ENCODE results near the gene ZNF385B. TPM values are rescaled to one million over a fixed set of nuclear protein-coding genes. Genes with fewer than 3 reads are reported as not detected.
A peak's percentile ranks its signal among the peaks of the same experiment; 100 is the strongest.

The ZNF385B gene
- total RNA-seq, 1 donor from 2014 or later: 8.3 TPM

DNA sequence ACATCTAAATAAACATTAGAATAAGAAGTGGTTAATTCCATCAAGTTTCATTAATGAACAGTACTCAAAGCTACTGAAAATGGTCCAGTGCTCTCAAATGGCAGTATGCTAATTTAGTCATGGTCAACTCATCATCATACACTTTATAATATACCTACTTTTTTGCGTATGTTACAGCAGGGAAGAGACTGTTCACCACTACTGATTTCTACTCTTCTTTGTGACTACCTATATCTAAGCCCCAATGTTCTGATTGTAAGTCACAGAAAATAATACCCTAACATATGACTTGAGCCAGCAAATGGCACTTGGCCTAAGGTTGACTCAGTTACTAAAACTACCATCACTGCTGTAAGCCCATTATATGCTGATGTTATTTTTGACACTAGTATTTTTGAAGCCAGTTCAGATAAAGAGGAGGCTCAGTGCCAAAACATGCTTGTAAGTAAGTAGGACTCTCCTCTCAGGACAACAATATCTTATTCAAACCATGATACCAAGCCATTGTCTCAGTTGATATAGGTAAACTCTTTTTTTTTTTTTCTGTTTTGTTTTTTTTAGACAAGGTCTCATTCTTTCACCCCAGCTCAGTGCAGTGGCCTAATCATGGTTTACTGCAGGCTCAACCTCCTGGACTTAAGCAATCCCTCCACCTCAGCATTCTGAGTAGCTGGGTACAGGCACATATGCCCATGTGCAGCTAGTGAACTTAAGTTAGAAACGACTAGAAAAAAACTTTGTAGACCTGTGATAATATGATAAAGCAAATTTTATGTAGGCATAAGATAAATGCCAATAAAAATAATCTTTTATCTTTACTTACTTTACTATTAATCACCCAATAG is 266.9 kb downstream of the ZNF385B start:
- DNase-seq (ENCODE audit: low spot score) (no peak), ATAC-seq (no peak)

DNA sequence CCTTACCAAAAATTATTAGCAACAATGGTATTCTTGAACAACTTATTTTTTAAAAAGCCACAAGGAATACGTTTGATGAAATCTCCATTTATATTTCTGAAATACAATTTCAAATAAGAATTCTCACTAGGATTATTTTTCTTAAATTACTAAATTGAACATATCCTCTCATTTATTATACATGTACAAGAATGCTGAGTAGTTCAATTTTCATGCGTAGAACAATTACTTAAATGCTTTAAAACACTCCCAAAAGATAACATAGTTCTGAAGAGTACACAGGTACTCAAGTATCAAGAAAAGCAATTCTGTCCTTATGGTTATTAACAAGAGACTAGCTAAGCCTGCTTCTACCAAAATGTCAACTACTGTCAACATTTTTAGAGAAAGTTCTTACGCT is 268.1 kb downstream of the ZNF385B start:
- no peak for ATAC-seq
- no peak for DNase-seq (ENCODE audit: low spot score)

DNA sequence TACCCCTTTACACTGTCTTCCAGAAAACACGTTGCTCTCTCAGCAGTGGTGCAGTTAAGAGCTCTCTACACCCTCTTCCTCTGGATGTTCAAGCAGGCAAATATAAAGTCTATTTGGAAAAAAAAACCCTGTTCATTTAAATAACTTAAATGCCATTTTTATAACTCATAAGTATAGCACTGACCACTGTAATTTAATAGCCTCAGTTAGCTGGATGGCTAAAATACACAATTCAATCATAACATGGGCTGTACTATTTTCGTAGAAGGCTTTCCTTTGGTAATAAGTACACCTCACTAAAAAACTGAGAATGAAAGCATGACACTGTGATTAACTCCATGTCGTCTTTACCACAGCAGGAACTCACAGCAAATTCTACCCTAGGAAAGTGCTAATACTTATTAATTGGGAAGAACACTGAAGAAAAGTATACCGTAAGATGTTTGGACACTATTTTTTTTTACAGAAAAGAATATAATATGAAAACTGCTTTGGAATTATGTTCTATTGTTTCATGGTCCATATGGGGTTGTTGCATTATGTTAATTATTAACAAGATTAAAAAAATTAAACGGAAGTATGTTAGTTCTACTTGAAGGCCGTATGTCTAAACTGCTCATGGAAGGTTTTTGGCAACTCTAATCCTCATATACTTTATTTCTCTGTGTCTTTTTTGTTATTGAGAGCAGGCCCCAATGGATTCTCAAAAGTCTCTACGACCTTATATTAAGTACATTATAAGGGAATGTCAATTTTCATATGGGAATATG is 269.1 kb downstream of the ZNF385B start:
- ATAC-seq (no peak), DNase-seq (ENCODE audit: low spot score) (no peak)

DNA sequence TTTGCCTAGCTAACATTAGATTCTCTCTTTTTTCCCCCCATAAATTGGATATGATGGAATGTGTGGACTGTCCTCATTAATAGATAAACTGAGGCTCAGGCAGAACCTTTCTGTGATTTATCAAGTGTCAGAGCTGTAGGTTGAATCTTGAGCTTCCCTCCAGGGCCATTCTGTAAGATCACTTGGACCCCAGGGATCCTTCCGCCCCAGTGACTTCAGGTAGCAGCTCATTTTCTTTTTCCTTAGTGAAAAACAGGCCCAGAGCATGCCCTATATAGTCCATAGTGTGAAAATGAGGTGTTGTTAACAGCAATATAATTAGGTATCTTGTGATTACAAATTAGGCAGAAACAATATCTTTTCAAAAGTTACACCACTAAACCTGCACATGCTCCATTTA is 269.7 kb downstream of the ZNF385B start:
- DNase-seq (ENCODE audit: low spot score) (no peak), ATAC-seq (no peak)

DNA sequence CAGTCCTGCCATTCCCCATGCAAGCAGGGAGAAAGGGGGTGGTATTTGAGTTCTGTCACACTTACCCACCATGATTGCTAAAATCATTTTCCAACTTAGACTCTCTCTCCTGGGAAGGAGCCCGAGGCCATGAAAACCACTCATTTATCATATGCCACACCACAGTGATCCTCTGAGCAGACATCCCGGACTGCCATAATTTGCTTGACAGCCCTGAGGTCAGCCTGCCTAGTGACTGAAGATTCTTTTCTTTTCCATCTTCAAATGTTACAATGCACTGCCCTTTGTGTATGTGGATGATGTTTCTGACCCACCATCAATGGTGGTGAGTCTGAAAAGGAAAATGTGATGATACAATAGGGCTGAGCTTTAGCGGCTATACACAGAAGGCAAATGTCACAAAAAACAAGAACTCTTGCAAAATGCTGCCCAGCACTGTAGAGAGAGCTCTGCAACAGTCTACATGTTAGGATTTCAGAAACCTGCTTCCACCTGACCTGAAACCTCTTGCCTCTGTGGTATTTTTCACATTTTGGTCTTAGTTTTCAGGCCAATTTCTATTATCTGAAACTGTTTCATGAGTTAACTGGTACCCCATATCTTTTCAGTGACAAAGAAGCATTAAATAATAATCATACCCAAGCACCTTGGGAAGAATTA is 272.8 kb downstream of the ZNF385B start:
- DNase-seq (ENCODE audit: low spot score) (no peak), ATAC-seq (no peak)

DNA sequence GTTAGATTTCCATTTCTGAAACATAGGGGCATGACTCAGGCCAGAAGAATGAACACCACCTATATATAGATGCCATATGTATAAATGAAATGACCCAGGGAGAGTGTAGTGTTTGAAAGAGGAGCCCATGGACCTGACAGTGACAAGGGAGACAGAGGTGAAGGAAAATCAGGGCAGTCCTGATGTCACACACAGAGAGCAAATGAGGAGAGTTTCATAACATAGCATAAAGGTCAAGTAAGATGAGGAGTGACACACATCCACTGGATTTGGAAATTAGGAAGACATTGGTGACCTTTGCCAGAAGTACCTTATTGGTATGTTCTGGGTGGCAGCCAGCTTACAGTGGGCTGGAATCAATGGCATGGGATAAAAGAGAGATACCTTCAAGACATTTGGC is 276.7 kb downstream of the ZNF385B start:
- DNase-seq (ENCODE audit: low spot score) (peak; percentile 46), ATAC-seq (peak; percentile 79)

DNA sequence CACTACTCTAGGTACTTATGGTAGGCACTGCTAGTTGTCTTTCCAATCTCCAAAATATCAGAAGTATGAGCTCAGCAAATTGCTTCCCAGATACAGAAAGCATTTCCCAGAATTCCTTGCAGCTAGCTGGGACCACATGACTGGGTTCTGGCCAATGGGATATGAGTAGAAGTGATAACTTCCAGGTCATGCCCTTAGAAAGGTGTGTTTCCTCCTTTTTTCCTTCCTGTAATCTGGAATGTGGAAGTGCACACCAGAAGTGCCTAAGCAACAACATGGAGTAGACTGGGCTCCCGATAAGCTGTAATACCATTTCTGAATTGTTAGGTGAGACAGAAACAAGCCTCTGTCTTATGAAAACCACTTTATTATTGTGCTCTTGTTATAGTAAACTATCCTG is 279.8 kb downstream of the ZNF385B start:
- DNase-seq (ENCODE audit: low spot score) (no peak), ATAC-seq (no peak)

DNA sequence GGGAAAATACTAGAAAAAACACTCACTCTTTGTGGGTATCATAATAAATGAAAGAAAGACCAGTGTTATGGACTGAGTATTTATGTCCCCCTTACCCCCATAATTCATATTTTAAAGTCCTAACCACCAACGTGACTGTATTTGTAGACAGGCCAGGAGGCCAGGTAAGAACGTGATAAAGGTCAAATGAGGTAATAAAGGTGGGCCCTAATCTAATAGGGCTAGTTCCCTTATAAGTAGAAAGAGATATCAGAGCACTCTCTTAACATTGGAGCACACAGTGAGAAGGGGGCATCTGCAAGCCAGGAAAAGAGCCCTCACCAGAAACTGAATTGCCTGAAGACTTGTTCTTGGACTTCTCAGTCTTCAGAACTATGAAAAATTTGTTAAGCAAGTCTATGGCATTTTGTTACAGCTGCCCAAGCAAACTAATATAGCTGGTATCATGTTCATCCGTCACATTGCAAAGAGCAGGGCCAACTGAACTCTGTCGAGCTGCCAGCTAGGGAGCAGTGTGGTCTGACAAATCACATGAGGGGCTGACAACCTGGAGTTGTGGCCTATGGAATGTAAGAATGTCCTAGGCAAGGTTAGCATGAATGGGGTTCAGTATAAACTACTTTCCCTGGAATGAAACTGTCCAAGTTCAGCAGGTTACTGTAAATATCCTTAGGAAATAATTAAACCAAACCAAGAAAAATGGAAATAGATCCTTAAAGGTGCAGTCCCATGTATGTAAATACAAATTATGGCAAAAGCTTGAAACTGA is 280.9 kb downstream of the ZNF385B start:
- peak; percentile 68 for ATAC-seq

DNA sequence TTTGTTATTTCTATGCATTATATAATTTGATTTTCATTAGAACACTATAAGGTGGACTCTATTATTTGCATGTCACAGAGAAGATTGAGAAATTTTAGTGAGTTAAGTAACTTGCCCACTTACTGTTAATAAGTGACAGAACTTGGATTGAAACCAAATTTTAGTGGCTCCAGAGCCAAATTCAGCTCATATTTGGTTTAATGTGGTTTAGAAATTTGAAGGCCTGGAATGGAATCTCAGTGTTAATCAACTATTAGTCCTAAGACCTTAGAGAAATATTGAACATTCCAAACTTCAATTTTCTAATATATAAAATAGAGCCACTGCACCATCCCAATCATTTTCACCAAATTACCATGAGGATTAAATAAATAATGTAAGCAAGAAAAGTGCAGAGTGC is 281.6 kb downstream of the ZNF385B start:
- DNase-seq (ENCODE audit: low spot score) (no peak), ATAC-seq (peak; percentile 56)

More for the DNA sequence above, 280.9 kb downstream of the ZNF385B start:
- DNase-seq (ENCODE audit: low spot score): peak; percentile 60

DNA sequence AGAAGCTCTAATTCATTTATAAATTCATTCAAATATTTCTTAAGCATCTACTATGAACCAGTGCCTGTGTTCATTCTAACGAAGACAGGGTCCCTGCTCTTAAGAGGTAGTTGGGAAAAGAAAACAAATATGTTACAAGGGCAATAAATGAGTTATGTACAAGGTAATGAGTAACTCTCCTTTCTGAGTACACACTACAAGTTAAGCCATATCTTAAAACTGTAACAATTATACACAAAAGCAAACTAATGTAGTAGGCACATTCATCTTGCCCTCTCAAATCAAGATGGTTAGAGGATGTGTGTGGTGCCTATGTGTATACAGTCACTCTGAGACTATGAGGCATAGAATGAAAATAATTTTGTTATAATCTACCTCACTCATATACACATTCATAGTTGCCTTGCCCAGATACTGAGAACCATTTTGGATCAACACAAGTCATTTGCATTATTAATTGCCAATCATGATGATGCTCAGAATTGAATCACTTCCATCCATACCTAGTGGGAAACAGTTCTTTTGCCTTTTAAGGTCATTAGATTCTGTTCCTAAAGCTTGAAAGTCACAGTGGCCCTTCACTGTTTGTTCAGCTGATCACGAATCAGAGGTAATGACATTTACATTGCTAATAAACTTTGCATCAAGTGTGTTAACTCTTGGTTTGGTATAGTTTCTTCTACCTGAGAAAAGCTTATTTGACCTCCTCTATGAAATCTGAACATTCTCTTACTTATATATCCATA is 283.1 kb downstream of the ZNF385B start:
- ATAC-seq (no peak), DNase-seq (ENCODE audit: low spot score) (no peak)

DNA sequence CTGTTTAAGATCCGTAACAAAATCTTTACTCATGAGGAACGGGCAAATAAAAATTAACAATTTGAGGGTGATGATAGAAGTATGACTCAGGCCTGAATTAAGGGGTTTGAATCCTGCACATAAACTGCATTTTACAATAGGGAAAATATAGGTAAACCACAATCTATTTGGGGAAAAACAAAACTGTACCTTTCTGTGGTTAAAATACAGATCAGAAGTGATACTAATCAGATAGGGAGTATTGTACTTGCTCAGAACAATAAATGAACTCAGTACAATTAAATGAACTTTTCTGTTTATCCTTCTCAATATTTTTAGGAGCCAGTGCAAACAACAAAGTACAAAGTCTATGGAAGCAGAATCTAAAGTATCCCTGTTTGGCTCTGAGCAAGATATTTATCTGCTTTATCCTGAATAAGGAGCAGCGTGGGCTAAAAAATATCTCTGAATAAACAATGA is 287.3 kb downstream of the ZNF385B start:
- ATAC-seq (peak; percentile 82), DNase-seq (ENCODE audit: low spot score) (no peak)

DNA sequence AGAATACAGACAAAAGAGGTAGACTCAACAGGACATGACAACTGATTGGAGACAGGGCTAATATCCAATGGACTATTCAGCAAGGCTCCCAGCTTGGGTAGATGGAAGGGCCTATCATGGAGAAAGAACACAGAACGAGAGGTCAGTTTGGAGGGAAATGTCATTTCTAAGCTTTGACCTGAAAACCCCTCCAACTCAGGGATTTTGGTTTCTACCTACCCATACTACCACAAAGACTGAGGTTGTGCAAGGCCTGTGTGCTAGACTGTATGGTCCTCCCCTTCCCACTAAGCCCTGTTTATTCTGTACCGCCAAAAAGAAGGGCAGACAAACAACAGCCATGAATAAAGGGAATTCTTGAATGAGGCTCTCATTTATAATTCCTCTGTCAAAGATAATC is 288.9 kb downstream of the ZNF385B start:
- ATAC-seq (no peak), DNase-seq (ENCODE audit: low spot score) (no peak)

DNA sequence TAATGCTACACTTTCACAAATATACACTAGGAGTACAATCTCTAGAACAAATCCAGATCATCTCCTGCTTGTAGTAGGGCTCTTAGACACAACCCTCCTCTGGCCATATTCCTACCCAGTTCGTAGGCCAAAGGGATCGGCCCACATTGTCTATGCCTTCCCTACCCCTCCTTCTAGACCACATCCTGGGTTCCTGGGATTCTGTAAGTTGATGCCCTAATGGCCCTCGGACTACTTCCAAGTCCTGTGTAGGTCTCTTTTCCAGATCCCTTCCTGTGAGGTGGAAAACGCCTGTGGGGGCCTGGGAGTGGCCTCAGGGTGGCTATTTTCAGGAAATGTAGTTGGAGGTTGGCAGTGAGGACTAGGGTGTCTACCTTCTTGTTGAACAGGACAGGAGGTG is 289.7 kb downstream of the ZNF385B start:
- DNase-seq (ENCODE audit: low spot score): no peak
- ATAC-seq: peak; percentile 8

DNA sequence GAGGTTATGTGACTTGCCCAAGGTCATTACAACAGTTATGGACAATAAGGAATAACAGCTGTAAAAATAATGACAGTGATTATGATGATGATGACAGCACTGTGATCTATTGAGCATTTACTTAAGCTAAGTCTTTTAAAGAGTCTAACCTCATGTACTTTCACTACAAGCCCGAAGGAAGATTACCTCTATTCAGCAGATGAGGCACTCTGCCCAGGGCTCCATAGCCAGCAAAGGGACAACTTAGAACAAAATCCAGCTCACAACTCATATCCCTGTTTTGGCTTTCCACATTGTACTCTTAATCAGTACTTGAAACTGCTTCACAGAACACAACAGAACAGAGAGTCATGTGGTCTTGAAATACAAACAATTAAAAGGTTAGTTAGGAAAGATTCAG is 290.2 kb downstream of the ZNF385B start:
- ATAC-seq: peak; percentile 69
- DNase-seq (ENCODE audit: low spot score): no peak

DNA sequence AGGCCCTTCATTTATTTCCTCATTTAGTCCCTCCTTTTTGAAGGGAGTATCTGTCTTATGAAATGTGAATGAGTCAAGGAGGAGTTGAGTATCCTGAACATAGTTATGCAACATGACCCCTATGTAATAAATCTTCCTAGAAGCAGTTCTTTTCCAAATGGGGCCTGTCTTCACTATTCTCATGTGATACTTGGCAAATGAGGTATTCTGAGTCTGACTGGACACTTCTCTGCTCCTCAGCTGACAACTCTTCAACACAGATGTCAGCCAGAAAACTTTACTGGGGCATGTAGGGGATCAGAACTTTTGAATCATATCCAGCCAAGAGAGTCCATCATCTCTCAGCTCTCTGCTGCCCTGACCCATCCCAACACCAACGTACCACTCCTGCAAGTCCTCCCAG is 291.6 kb downstream of the ZNF385B start:
- DNase-seq (ENCODE audit: low spot score) (no peak), ATAC-seq (no peak)

DNA sequence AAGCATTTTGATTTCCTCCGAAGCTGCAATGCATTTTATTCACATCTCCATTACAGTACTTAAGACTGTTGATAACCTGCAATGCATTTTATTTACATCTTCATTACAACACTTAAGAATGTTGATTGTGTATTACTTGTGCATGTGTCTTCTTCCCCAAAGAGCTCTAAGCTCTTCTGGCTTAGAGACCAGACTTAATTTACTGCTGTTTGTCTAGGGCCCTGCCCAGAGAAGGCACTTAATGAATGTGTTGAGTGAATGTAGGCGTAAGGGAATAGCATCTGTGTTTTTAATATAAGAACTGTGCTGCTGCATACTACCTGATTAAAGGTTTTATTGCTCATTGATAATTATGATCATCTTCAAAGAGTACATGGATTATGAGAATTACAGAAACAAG is 295.6 kb downstream of the ZNF385B start:
- ATAC-seq: no peak

DNA sequence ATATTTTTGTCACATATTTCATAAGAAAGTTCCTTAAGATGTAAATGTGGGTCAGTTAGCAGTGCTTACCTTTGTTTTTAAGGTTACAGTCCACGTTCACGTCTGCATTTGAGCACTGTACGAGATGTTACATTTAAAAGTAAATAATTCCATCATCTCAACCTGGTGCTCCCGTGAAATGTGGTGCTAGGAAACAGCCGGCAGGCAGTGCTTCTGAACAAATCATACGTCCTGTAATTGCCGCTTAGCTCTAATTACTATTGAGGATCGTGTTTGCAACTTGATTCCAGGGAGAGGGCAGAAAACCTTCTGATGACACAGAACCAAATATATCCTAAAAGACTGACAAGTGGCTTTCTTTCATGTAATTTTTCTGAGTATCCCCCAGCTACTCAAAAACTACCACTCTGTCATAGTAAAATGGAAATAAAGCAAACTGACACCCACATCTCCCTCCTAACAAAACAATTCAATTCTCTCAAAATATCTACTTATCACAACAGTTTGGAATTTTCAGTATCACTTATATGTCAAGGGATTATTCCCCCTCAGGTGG is 299.0 kb downstream of the ZNF385B start:
- peak; percentile 52 for ATAC-seq
- DNase-seq (ENCODE audit: low spot score): no peak

More for the DNA sequence above, 295.6 kb downstream of the ZNF385B start:
- no peak for DNase-seq (ENCODE audit: low spot score)

DNA sequence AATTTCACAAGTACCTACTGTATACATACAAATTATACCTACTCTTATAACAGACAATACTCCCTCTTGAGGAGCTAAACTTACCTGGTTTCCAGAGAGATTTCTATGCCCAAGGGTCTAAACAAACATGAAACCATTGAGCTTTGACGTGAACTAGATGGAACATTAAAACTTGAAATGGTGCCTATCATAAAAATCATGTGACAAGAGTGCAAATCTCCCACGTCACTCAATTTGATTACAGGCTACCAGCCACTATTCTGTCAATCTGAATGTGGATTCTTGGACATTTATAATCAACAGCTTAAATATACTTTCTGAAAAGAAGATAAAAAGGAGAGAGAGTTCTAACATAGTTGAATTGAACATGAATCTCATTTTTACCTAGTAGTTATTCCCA is 299.7 kb downstream of the ZNF385B start:
- ATAC-seq (peak; percentile 56), DNase-seq (ENCODE audit: low spot score) (no peak)

DNA sequence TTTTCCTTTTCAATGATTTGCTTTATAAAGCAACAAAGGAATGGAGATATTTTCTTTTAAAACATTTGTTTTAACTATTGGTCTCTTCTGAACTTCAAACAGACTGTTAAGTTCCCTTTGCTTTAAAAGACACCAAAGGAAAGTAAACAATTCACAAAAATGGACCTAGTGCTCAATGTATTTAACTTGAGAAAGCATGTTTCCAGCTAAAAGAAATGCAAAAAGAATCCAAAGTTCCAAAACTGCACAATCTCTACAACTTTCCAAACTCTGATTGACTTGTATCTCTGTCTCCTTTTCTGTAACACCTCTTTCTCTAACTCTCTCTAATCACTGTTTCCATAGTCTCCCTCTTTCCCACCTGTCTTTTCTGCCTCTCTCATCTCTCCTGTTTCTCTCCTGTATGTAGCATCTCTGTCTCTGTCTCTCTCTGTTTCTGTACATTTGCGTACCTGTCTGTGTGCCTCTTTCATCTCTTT is 301.1 kb downstream of the ZNF385B start:
- DNase-seq (ENCODE audit: low spot score) (no peak), ATAC-seq (no peak)
